ENCODE measurements around the gene PMFBP1. TPM values are rescaled to one million over a fixed set of nuclear protein-coding genes. Genes with fewer than 3 reads are reported as not detected.
"Not testable (repeated sequence)": the region's sequence is repeated elsewhere in the genome, so short reads cannot be mapped to it uniquely, and the experiment has no call there.

PMFBP1 gene
- polyA plus RNA-seq, 1 donor (not counting 4 experiments of a cell fraction or from before 2014, with no cell fraction given) = 0.92 TPM

DNA sequence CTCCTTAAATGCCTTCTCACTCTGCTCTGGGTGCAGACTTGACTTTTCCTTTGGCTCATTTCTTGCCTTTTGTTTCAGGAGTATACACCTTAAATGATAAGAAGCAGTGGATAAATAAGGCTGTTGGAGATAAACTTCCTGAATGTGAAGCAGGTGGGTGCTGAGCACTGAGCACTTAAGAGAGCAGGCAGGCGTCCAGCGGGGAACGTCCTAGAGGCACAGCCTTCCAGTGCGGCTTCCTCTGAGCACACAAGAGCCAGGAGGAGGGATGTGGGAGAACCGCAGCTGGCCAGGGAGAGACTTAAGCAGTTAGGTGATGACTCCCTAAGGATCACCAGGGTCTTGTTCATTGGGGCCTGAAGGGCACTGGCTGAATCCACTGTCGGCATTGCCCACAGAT, 96.9 kb downstream of the PMFBP1 start:
- H3K36me3 ChIP-seq (ENCODE audit: control insufficient read depth in 2 of 2, extremely low read depth in 1 of 2, insufficient read depth in 2 of 2, low read length in 2 of 2); H3K9ac ChIP-seq (ENCODE audit: control insufficient read depth, extremely low read depth, insufficient read depth, low read length); H3K9me3 ChIP-seq (ENCODE audit: control insufficient read depth, low read depth, low read length); H3K9me1 ChIP-seq (ENCODE audit: control insufficient read depth, extremely low read depth, insufficient read depth, low read length); FAIRE-seq; H3K27me3 ChIP-seq (ENCODE audit: control insufficient read depth, extremely low read depth, insufficient read depth, low read length); H2AFZ ChIP-seq (ENCODE audit: control insufficient read depth, low read length); H3K4me2 ChIP-seq (ENCODE audit: control insufficient read depth, extremely low read depth, insufficient read depth, low read depth, low read length); DNase-seq (ENCODE audit: low read depth, low spot score); H3K4me3 ChIP-seq (ENCODE audit: control insufficient read depth in 2 of 3, extremely low read depth in 1 of 3, insufficient read depth in 2 of 3, low read depth in 1 of 3, low read length in 3 of 3); H3K79me2 ChIP-seq (ENCODE audit: control insufficient read depth, insufficient read depth, low read length); H3K4me1 ChIP-seq (ENCODE audit: control insufficient read depth, extremely low read depth, insufficient read depth, low read length); dilution Hi-C loops (cut with MboI; ENCODE audit: extremely low pct_ligation_motif_present, low sequenced_read_pairs); H4K20me1 ChIP-seq (ENCODE audit: control insufficient read depth, extremely low read depth, insufficient read depth, low read length); H3K27ac ChIP-seq (ENCODE audit: control insufficient read depth, insufficient read depth, low read length): not testable (repeated sequence)

DNA sequence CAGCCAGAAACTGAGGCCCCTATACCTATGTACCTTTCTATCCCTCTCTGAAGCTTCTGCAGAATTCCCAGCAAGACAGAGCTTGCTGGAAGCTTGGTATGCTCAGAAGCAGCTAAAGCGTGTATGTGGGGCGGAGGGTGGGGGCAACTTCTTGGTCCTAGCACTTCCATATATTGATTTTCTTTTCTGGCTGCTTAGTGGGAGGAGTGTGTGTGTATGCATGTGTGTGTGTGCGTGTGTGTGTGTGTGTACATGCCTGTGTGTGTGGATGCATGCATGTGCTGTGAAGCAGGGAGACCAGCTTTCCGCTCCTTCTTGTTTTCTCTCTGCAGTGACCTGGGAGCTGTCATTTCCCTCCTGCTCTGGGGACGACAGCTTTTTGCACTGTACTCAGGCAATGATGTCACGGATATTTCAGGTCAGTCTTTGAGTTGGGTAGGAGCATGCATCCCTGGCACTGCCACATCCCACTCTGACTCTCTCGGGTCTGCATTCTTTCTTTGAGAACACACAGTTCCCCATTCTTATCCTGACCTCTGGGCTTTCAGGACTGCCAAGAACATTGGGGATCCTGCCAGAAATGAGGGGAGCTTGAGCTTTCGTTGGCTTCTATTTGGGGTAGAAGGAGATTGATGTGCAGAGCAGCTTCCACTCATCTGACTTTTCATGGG, 98.3 kb downstream of the PMFBP1 start:
- FAIRE-seq (no peak), DNase-seq (ENCODE audit: low read depth, low spot score) (no peak)
- TF ChIP-seq, protein P1, sequence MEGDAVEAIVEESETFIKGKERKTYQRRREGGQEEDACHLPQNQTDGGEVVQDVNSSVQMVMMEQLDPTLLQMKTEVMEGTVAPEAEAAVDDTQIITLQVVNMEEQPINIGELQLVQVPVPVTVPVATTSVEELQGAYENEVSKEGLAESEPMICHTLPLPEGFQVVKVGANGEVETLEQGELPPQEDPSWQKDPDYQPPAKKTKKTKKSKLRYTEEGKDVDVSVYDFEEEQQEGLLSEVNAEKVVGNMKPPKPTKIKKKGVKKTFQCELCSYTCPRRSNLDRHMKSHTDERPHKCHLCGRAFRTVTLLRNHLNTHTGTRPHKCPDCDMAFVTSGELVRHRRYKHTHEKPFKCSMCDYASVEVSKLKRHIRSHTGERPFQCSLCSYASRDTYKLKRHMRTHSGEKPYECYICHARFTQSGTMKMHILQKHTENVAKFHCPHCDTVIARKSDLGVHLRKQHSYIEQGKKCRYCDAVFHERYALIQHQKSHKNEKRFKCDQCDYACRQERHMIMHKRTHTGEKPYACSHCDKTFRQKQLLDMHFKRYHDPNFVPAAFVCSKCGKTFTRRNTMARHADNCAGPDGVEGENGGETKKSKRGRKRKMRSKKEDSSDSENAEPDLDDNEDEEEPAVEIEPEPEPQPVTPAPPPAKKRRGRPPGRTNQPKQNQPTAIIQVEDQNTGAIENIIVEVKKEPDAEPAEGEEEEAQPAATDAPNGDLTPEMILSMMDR (optimal IDR thresholded peaks at IDR 0.05 in 1 of 3, IDR thresholded peaks at IDR 0.05 in 1 of 3, conservative IDR thresholded peaks at IDR 0.05 in 1 of 3; ENCODE audit: extremely low read depth in 1 of 3, insufficient read depth in 2 of 3, low read length in 3 of 3) = no peak
- TF ChIP-seq EZH2 (IDR thresholded peaks at IDR 0.05; ENCODE audit: low read length) = no peak
- Histone ChIP-seq H3K36me3 (ENCODE audit: control insufficient read depth in 2 of 2, extremely low read depth in 1 of 2, insufficient read depth in 2 of 2, low read length in 2 of 2) (no peaks in the 10 kb centered on the region), H4K20me1 (ENCODE audit: control insufficient read depth, extremely low read depth, insufficient read depth, low read length) (no peaks in the 10 kb centered on the region), H3K4me1 (ENCODE audit: control insufficient read depth, extremely low read depth, insufficient read depth, low read length) (no peaks in the 10 kb centered on the region), H3K9ac (ENCODE audit: control insufficient read depth, extremely low read depth, insufficient read depth, low read length) (no peak overlapping the region), H2AFZ (ENCODE audit: control insufficient read depth, low read length) (no peak overlapping the region), H3K27me3 (ENCODE audit: control insufficient read depth, extremely low read depth, insufficient read depth, low read length) (no peaks in the 10 kb centered on the region), H3K79me2 (ENCODE audit: control insufficient read depth, insufficient read depth, low read length) (no peaks in the 10 kb centered on the region), H3K4me2 (ENCODE audit: control insufficient read depth, extremely low read depth, insufficient read depth, low read depth, low read length) (no peak overlapping the region), H3K4me3 (ENCODE audit: control insufficient read depth in 2 of 3, extremely low read depth in 1 of 3, insufficient read depth in 2 of 3, low read depth in 1 of 3, low read length in 3 of 3) (no peak overlapping the region), H3K9me1 (ENCODE audit: control insufficient read depth, extremely low read depth, insufficient read depth, low read length) (no peaks in the 10 kb centered on the region), H3K27ac (ENCODE audit: control insufficient read depth, insufficient read depth, low read length) (no peak overlapping the region), H3K9me3 (ENCODE audit: control insufficient read depth, low read depth, low read length) (no peaks in the 10 kb centered on the region)
- dilution Hi-C loops (cut with MboI; ENCODE audit: extremely low pct_ligation_motif_present, low sequenced_read_pairs) = no loop called here

All from keratinocyte (primary cell).